IPS-20b (cell line): ENCODE results near the gene DUSP5.
A peak's percentile ranks its signal among the peaks of the same experiment; 100 is the strongest.

Experiments
- H3K27ac ChIP-seq: one replicate; pipeline ENCODE4 v1.5.1; 2013; ENCODE audit warnings: low read length
- H3K27me3 ChIP-seq: 2 replicates; pipeline ENCODE4 v1.6.1; 2013; ENCODE audit warnings: mild to moderate bottlenecking, low read length, inconsistent platforms; ENCODE audit not compliant: insufficient read depth
- H3K36me3 ChIP-seq: 2 replicates; pipeline ENCODE4 v1.6.1; 2013; ENCODE audit warnings: low read depth, mild to moderate bottlenecking, inconsistent platforms, low read length, moderate library complexity; ENCODE audit not compliant: insufficient read depth
- H3K4me1 ChIP-seq: 2 replicates; pipeline ENCODE4 v1.6.1; 2013; ENCODE audit warnings: mild to moderate bottlenecking, control low read depth, inconsistent platforms, low read length, moderate library complexity; ENCODE audit not compliant: insufficient read depth
- H3K4me3 ChIP-seq: 2 replicates; pipeline ENCODE4 v1.5.1; 2013; ENCODE audit warnings: mild to moderate bottlenecking, low read length, inconsistent platforms
- H3K9ac ChIP-seq: 2 replicates; pipeline ENCODE4 v1.6.1; 2013; ENCODE audit warnings: low read depth, mild to moderate bottlenecking, inconsistent platforms, low read length, moderate library complexity
- H3K9me3 ChIP-seq: 2 replicates; pipeline ENCODE4 v1.6.1; 2013; ENCODE audit warnings: mild to moderate bottlenecking, low read depth, low read length, inconsistent platforms; ENCODE audit not compliant: insufficient read depth

The DUSP5 gene

GRCh38 chr10:110512461-110513187 is 14.9 kb downstream of the DUSP5 start:
- no peak overlapping the region for H3K9ac ChIP-seq
- no peaks in the 10 kb centered on the region for H3K27me3 ChIP-seq
- H3K36me3 ChIP-seq: peaks cover 45% of the 10 kb centered on the region
- no peak overlapping the region for H3K4me3 ChIP-seq
- no peaks in the 10 kb centered on the region for H3K4me1 ChIP-seq
- H3K27ac ChIP-seq: peak overlapping the region; percentile 20
- H3K9me3 ChIP-seq: no peaks in the 10 kb centered on the region

- Histone ChIP-seq H3K27me3 (no peaks in the 10 kb centered on the region), H3K27ac (no peak overlapping the region), H3K9me3 (no peaks in the 10 kb centered on the region), H3K36me3 (peaks cover 38% of the 10 kb centered on the region), H3K9ac (no peak overlapping the region), H3K4me1 (no peaks in the 10 kb centered on the region), H3K4me3 (no peak overlapping the region)
Observed at GRCh38 chr10:110513949-110514348, 16.2 kb downstream of the DUSP5 start.

GRCh38 chr10:110514848-110515247 is 17.1 kb downstream of the DUSP5 start:
- Histone ChIP-seq H3K9ac (no peak overlapping the region), H3K4me3 (no peak overlapping the region), H3K4me1 (no peaks in the 10 kb centered on the region), H3K36me3 (peaks cover 32% of the 10 kb centered on the region), H3K27ac (no peak overlapping the region), H3K27me3 (no peaks in the 10 kb centered on the region), H3K9me3 (no peaks in the 10 kb centered on the region)

- no peaks in the 10 kb centered on the region for H3K4me1 ChIP-seq
- no peak overlapping the region for H3K27ac ChIP-seq
Observed at GRCh38 chr10:110516815-110517492, 19.2 kb downstream of the DUSP5 start.

GRCh38 chr10:110522365-110522988 is 24.8 kb downstream of the DUSP5 start:
- H3K27me3 ChIP-seq: no peaks in the 10 kb centered on the region
- no peak overlapping the region for H3K27ac ChIP-seq
- H3K4me1 ChIP-seq: peaks cover 9% of the 10 kb centered on the region; the same call in 1 of the 2 replicates
- H3K4me3 ChIP-seq: no peak overlapping the region
- H3K9me3 ChIP-seq: no peaks in the 10 kb centered on the region
- H3K9ac ChIP-seq: no peak overlapping the region
- H3K36me3 ChIP-seq: no peaks in the 10 kb centered on the region

More at GRCh38 chr10:110516815-110517492, 19.2 kb downstream of the DUSP5 start:
- Histone ChIP-seq H3K4me3 (no peak overlapping the region), H3K27me3 (no peaks in the 10 kb centered on the region), H3K9me3 (no peaks in the 10 kb centered on the region), H3K9ac (no peak overlapping the region), H3K36me3 (peaks cover 15% of the 10 kb centered on the region; the same call in 1 of the 2 replicates)

- Histone ChIP-seq H3K27me3 (no peaks in the 10 kb centered on the region), H3K9ac (no peak overlapping the region), H3K36me3 (no peaks in the 10 kb centered on the region), H3K4me3 (no peak overlapping the region), H3K27ac (no peak overlapping the region), H3K4me1 (peaks cover 9% of the 10 kb centered on the region; the same call in 1 of the 2 replicates), H3K9me3 (no peaks in the 10 kb centered on the region)
Observed at GRCh38 chr10:110523736-110524135, 26.0 kb downstream of the DUSP5 start.

GRCh38 chr10:110524179-110524858 is 26.6 kb downstream of the DUSP5 start:
- no peak overlapping the region for H3K27ac ChIP-seq
- H3K36me3 ChIP-seq: no peaks in the 10 kb centered on the region
- H3K27me3 ChIP-seq: no peaks in the 10 kb centered on the region
- H3K4me3 ChIP-seq: no peak overlapping the region
- H3K9me3 ChIP-seq: no peaks in the 10 kb centered on the region
- no peak overlapping the region for H3K9ac ChIP-seq
- peaks cover 13% of the 10 kb centered on the region; the same call in 1 of the 2 replicates for H3K4me1 ChIP-seq

- Histone ChIP-seq H3K4me3 (no peak overlapping the region), H3K9ac (no peak overlapping the region), H3K36me3 (no peaks in the 10 kb centered on the region), H3K27ac (no peak overlapping the region), H3K27me3 (no peaks in the 10 kb centered on the region), H3K4me1 (peaks cover 18% of the 10 kb centered on the region; the same call in 1 of the 2 replicates), H3K9me3 (no peaks in the 10 kb centered on the region)
Observed at GRCh38 chr10:110524859-110525232, 27.1 kb downstream of the DUSP5 start.

GRCh38 chr10:110525349-110526260 is 27.9 kb downstream of the DUSP5 start:
- no peaks in the 10 kb centered on the region for H3K27me3 ChIP-seq
- H3K4me1 ChIP-seq: peaks cover 18% of the 10 kb centered on the region; the same call in 1 of the 2 replicates
- no peaks in the 10 kb centered on the region for H3K36me3 ChIP-seq
- H3K9me3 ChIP-seq: no peaks in the 10 kb centered on the region
- H3K27ac ChIP-seq: no peak overlapping the region
- H3K4me3 ChIP-seq: no peak overlapping the region
- no peak overlapping the region for H3K9ac ChIP-seq

GRCh38 chr10:110527731-110528171 is 30.0 kb downstream of the DUSP5 start:
- Histone ChIP-seq H3K9ac (no peak overlapping the region), H3K27me3 (no peaks in the 10 kb centered on the region), H3K36me3 (no peaks in the 10 kb centered on the region), H3K4me1 (peaks cover 18% of the 10 kb centered on the region; the same call in 1 of the 2 replicates), H3K9me3 (no peaks in the 10 kb centered on the region), H3K27ac (no peak overlapping the region), H3K4me3 (no peak overlapping the region)
